ENCODE data around the gene ELF5.

DNA sequence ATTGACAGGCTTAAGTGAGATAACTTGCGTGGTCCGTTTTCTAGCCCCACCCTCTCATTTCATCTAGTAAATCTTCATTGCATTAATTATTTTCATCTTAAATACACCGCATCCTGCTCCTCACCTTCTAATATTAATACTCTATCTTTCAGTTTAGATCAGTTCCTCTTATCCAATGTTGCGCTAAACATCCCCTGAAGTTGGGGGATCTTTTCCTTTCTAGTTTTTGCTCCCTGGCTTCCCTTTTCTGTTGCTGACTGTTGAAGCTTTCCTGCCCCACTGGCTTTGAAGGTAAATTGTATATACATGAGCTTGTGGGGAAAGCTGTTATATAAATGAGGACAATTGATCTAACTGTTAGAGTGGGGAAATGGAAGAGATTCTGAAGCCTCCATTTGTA is 67.6 kb downstream of the ELF5 start:
- TF ChIP-seq, protein P1, sequence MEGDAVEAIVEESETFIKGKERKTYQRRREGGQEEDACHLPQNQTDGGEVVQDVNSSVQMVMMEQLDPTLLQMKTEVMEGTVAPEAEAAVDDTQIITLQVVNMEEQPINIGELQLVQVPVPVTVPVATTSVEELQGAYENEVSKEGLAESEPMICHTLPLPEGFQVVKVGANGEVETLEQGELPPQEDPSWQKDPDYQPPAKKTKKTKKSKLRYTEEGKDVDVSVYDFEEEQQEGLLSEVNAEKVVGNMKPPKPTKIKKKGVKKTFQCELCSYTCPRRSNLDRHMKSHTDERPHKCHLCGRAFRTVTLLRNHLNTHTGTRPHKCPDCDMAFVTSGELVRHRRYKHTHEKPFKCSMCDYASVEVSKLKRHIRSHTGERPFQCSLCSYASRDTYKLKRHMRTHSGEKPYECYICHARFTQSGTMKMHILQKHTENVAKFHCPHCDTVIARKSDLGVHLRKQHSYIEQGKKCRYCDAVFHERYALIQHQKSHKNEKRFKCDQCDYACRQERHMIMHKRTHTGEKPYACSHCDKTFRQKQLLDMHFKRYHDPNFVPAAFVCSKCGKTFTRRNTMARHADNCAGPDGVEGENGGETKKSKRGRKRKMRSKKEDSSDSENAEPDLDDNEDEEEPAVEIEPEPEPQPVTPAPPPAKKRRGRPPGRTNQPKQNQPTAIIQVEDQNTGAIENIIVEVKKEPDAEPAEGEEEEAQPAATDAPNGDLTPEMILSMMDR (conservative IDR thresholded peaks at IDR 0.05; ENCODE audit: low read length), result no peak
- no peak for TF ChIP-seq EZH2phosphoT487 (IDR thresholded peaks at IDR 0.05; ENCODE audit: borderline replicate concordance, low read depth, low read length)
